Esophagus squamous epithelium (tissue), 4 donors: ENCODE measurements around the gene DENND10.

Experiments
- CTCF ChIP-seq, 6 experiments: fragments of 450-650 bp in 4 of 6; fragments of 200-600 bp in 2 of 6; sonication (generic) in 2 of 6; IDR thresholded peaks; one replicate each; pipeline ENCODE4 v1.5.1; 2016 to 2019; ENCODE audit warnings: antibody characterized with exemption in 6 of 6, mild to moderate bottlenecking in 4 of 6, moderate library complexity in 4 of 6
- POLR2A ChIP-seq, 4 donors: fragments of 450-650 bp; IDR thresholded peaks; one replicate each; pipeline ENCODE4 v1.6.1; 2017; ENCODE audit warnings: antibody characterized with exemption in 4 of 4, mild to moderate bottlenecking in 4 of 4, moderate library complexity in 3 of 4

GRCh38 chr10:119174109-119174508, 70.2 kb downstream of the DENND10 start:
- no peak for TF ChIP-seq POLR2A (IDR thresholded peaks at IDR 0.05)
- TF ChIP-seq CTCF (IDR thresholded peaks at IDR 0.05) = no peak
